Measurements from ENCODE around the gene LILRB3.
"Not testable (repeated sequence)": the region's sequence is repeated elsewhere in the genome, so short reads cannot be mapped to it uniquely, and the experiment has no call there.

Gene LILRB3

GRCh38 chr19:54218960-54219661 is 3.7 kb downstream of the LILRB3 start:
- Histone ChIP-seq H4K8ac (ENCODE audit: low read depth, low read length) (no peak overlapping the region), H2BK120ac (ENCODE audit: insufficient read depth, low read length, poor library complexity) (no peak overlapping the region), H4K12ac (ENCODE audit: low read depth, low read length) (no peak overlapping the region), H3K23ac (ENCODE audit: low read length) (no peak overlapping the region), H3K9ac (ENCODE audit: low read length) (no peak overlapping the region), H3K27ac (ENCODE audit: low read depth, low read length) (no peak overlapping the region), H3K79me1 (ENCODE audit: low read length) (no peaks in the 10 kb centered on the region), H2BK5ac (ENCODE audit: low read depth, low read length, poor library complexity) (no peak overlapping the region), H3K79me2 (ENCODE audit: control insufficient read depth, insufficient read depth, low read length, poor library complexity) (no peaks in the 10 kb centered on the region), H3K14ac (ENCODE audit: low read length) (no peak overlapping the region), H2AK5ac (ENCODE audit: low read length) (no peak overlapping the region), H3K27me3 (ENCODE audit: insufficient read depth, low read length) (no peaks in the 10 kb centered on the region), H3K36me3 (ENCODE audit: control insufficient read depth in 1 of 2, insufficient read depth in 2 of 2, low read length in 2 of 2) (peaks cover 6 to 7% of the 10 kb centered on the region in 2 experiments), H2BK12ac (ENCODE audit: low read length) (no peak overlapping the region), H2AFZ (ENCODE audit: insufficient read depth, low read length, poor library complexity) (no peak overlapping the region), H3K18ac (ENCODE audit: low read length) (no peak overlapping the region), H3K4me2 (ENCODE audit: low read length) (no peak overlapping the region), H3K4me3 (ENCODE audit: low read depth, low read length) (no peak overlapping the region), H3K4me1 (ENCODE audit: control insufficient read depth in 1 of 2, insufficient read depth in 2 of 2, low read length in 2 of 2) (peaks cover 11% of the 10 kb centered on the region in 2 experiments), H3K9me3 (ENCODE audit: insufficient read depth, low read depth, low read length) (no peaks in the 10 kb centered on the region), H3K4ac (ENCODE audit: low read depth, low read length) (no peak overlapping the region), H4K91ac (ENCODE audit: low read depth, low read length) (no peak overlapping the region)
- DNase-seq = no peak
- WGBS (ENCODE audit: extremely low coverage, insufficient coverage, insufficient read length) = no CpG with 5 or more reads among the region's 27 CpGs

DNA sequence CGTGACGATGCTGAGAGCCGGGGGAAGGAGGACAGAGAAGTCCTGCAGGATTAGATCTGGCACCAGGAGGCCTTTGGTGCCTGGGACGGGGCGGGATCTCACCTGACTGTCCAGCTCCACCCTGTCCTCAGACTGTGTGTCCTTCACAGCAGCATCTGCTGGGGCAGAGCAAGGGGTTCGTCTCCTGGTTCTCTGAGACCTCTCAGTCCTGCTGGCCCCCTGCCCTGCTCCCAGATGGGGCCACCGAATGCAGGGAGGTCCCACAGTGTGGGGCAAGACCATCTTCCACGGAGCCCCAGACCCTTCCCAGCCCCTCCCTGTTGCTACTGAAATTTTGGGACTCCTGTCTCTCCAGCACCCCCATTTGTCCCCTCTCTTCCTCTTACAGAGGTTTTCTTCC is 4.5 kb downstream of the LILRB3 start:
- no peak overlapping the region for H3K4me2 ChIP-seq (ENCODE audit: low read length)
- no peak overlapping the region for H3K14ac ChIP-seq (ENCODE audit: low read length)
- no peaks in the 10 kb centered on the region for H3K9me3 ChIP-seq (ENCODE audit: insufficient read depth, low read depth, low read length)
- H3K79me1 ChIP-seq (ENCODE audit: low read length) = no peaks in the 10 kb centered on the region
- H2BK120ac ChIP-seq (ENCODE audit: insufficient read depth, low read length, poor library complexity) = no peak overlapping the region
- H2BK5ac ChIP-seq (ENCODE audit: low read depth, low read length, poor library complexity) = no peak overlapping the region
- no peaks in the 10 kb centered on the region for H3K27me3 ChIP-seq (ENCODE audit: insufficient read depth, low read length)
- H3K36me3 ChIP-seq (ENCODE audit: control insufficient read depth in 1 of 2, insufficient read depth in 2 of 2, low read length in 2 of 2) = peaks cover 6 to 7% of the 10 kb centered on the region in 2 experiments
- no peaks in the 10 kb centered on the region for H3K79me2 ChIP-seq (ENCODE audit: control insufficient read depth, insufficient read depth, low read length, poor library complexity)
- no peak overlapping the region for H3K23ac ChIP-seq (ENCODE audit: low read length)
- no peak overlapping the region for H4K8ac ChIP-seq (ENCODE audit: low read depth, low read length)
- no peak overlapping the region for H3K4me3 ChIP-seq (ENCODE audit: low read depth, low read length)
- no peak overlapping the region for H2BK12ac ChIP-seq (ENCODE audit: low read length)
- no peak overlapping the region for H4K91ac ChIP-seq (ENCODE audit: low read depth, low read length)
- H3K9ac ChIP-seq (ENCODE audit: low read length) = peak overlapping the region; percentile 50
- no peak overlapping the region for H3K27ac ChIP-seq (ENCODE audit: low read depth, low read length)
- no peak overlapping the region for H2AFZ ChIP-seq (ENCODE audit: insufficient read depth, low read length, poor library complexity)
- H3K18ac ChIP-seq (ENCODE audit: low read length) = no peak overlapping the region
- peaks cover 11% of the 10 kb centered on the region in 2 experiments for H3K4me1 ChIP-seq (ENCODE audit: control insufficient read depth in 1 of 2, insufficient read depth in 2 of 2, low read length in 2 of 2)
- H4K12ac ChIP-seq (ENCODE audit: low read depth, low read length) = no peak overlapping the region
- WGBS (ENCODE audit: extremely low coverage, insufficient coverage, insufficient read length) = no CpG with 5 or more reads among the region's 8 CpGs
- H3K4ac ChIP-seq (ENCODE audit: low read depth, low read length) = no peak overlapping the region
- DNase-seq = no peak
- no peak overlapping the region for H2AK5ac ChIP-seq (ENCODE audit: low read length)

- H3K4me2 ChIP-seq (ENCODE audit: low read length) = not testable (repeated sequence)
Measured at GRCh38 chr19:54217517-54218247, 5.1 kb downstream of the LILRB3 start.

DNA sequence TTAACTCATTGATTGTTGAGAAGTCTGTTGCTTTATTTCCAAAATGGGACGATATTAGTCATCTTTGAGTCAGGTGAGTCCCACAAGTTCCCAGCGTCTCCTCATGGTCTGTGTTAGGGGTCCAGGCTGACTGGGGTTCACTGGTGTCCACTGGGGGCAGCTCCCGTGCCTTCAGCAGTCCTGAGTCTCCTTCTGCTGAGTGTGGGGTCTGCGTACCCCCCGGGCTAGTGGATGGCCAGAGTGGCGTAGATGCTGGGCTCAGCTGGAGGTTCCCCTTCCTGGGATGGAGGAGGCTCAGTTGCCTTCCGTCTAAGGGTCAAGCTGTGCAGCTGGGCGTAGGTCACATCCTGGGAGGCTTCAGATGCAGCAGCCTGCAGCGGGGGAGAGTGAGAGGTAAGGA is 5.9 kb downstream of the LILRB3 start:
- no peaks in the 10 kb centered on the region for H3K79me1 ChIP-seq (ENCODE audit: low read length)
- H3K9me3 ChIP-seq (ENCODE audit: insufficient read depth, low read depth, low read length) = no peaks in the 10 kb centered on the region
- H3K4me3 ChIP-seq (ENCODE audit: low read depth, low read length) = no peak overlapping the region
- H3K27ac ChIP-seq (ENCODE audit: low read depth, low read length) = peak overlapping the region; percentile 13
- no peak overlapping the region for H2AFZ ChIP-seq (ENCODE audit: insufficient read depth, low read length, poor library complexity)
- no CpG with 5 or more reads among the region's 9 CpGs for WGBS (ENCODE audit: extremely low coverage, insufficient coverage, insufficient read length)
- no peak overlapping the region for H4K12ac ChIP-seq (ENCODE audit: low read depth, low read length)
- H3K23ac ChIP-seq (ENCODE audit: low read length) = no peak overlapping the region
- no peak overlapping the region for H4K91ac ChIP-seq (ENCODE audit: low read depth, low read length)
- H3K36me3 ChIP-seq (ENCODE audit: control insufficient read depth in 1 of 2, insufficient read depth in 2 of 2, low read length in 2 of 2) = peaks cover 6 to 7% of the 10 kb centered on the region in 2 experiments
- no peaks in the 10 kb centered on the region for H3K79me2 ChIP-seq (ENCODE audit: control insufficient read depth, insufficient read depth, low read length, poor library complexity)
- H4K8ac ChIP-seq (ENCODE audit: low read depth, low read length) = no peak overlapping the region
- no peak overlapping the region for H3K18ac ChIP-seq (ENCODE audit: low read length)
- DNase-seq = no peak
- H3K27me3 ChIP-seq (ENCODE audit: insufficient read depth, low read length) = no peaks in the 10 kb centered on the region
- no peak overlapping the region for H2BK12ac ChIP-seq (ENCODE audit: low read length)
- no peak overlapping the region for H2AK5ac ChIP-seq (ENCODE audit: low read length)
- H3K4me2 ChIP-seq (ENCODE audit: low read length) = no peak overlapping the region
- no peak overlapping the region for H3K9ac ChIP-seq (ENCODE audit: low read length)
- H3K14ac ChIP-seq (ENCODE audit: low read length) = no peak overlapping the region
- H3K4me1 ChIP-seq (ENCODE audit: control insufficient read depth in 1 of 2, insufficient read depth in 2 of 2, low read length in 2 of 2) = peaks cover 11% of the 10 kb centered on the region in 2 experiments
- peak overlapping the region; percentile 19 for H2BK5ac ChIP-seq (ENCODE audit: low read depth, low read length, poor library complexity)
- no peak overlapping the region for H3K4ac ChIP-seq (ENCODE audit: low read depth, low read length)
- H2BK120ac ChIP-seq (ENCODE audit: insufficient read depth, low read length, poor library complexity) = no peak overlapping the region

More at GRCh38 chr19:54217517-54218247, 5.1 kb downstream of the LILRB3 start:
- H3K79me2 ChIP-seq (ENCODE audit: control insufficient read depth, insufficient read depth, low read length, poor library complexity); H3K27ac ChIP-seq (ENCODE audit: low read depth, low read length); H2BK5ac ChIP-seq (ENCODE audit: low read depth, low read length, poor library complexity); H4K12ac ChIP-seq (ENCODE audit: low read depth, low read length); H3K18ac ChIP-seq (ENCODE audit: low read length); H4K8ac ChIP-seq (ENCODE audit: low read depth, low read length); DNase-seq; H2AFZ ChIP-seq (ENCODE audit: insufficient read depth, low read length, poor library complexity); H2BK120ac ChIP-seq (ENCODE audit: insufficient read depth, low read length, poor library complexity); H3K27me3 ChIP-seq (ENCODE audit: insufficient read depth, low read length); H4K91ac ChIP-seq (ENCODE audit: low read depth, low read length); H2AK5ac ChIP-seq (ENCODE audit: low read length); H3K23ac ChIP-seq (ENCODE audit: low read length); H3K4ac ChIP-seq (ENCODE audit: low read depth, low read length); H3K14ac ChIP-seq (ENCODE audit: low read length); H3K36me3 ChIP-seq (ENCODE audit: control insufficient read depth in 1 of 2, insufficient read depth in 2 of 2, low read length in 2 of 2); H3K79me1 ChIP-seq (ENCODE audit: low read length); H3K9me3 ChIP-seq (ENCODE audit: insufficient read depth, low read depth, low read length); H2BK12ac ChIP-seq (ENCODE audit: low read length); H3K4me3 ChIP-seq (ENCODE audit: low read depth, low read length): not testable (repeated sequence)
- Histone ChIP-seq H3K4me1 (ENCODE audit: control insufficient read depth in 1 of 2, insufficient read depth in 2 of 2, low read length in 2 of 2) (peaks cover 11% of the 10 kb centered on the region in 2 experiments), H3K9ac (ENCODE audit: low read length) (peak overlapping the region; percentile 4)
- no CpG with 5 or more reads among the region's 20 CpGs for WGBS (ENCODE audit: extremely low coverage, insufficient coverage, insufficient read length)

Measured in trophoblast cell (in vitro differentiated cells and primary cell).